ENCODE data around the gene TMEM220.

DNA sequence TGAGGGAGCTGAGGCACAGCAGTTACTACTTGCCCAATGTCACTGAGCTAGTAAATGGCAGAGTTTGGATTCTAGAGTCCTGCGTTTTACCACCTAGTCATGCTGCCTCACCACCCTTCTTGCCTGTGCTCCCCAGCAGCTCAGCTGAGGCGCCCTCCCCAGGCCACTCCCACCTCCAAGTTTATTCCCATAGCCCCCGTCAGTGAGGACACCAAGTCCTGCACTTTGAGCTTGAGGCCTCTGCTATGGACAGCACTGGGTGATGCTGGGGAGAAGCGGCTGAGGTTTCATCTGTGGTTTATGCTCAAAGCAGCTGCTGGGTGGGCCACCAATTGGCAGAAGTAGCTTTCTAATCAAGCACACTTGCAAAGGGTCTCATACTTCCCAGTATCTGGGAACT lies 37.4 kb upstream of the TMEM220 start:
- TF ChIP-seq, protein P1, sequence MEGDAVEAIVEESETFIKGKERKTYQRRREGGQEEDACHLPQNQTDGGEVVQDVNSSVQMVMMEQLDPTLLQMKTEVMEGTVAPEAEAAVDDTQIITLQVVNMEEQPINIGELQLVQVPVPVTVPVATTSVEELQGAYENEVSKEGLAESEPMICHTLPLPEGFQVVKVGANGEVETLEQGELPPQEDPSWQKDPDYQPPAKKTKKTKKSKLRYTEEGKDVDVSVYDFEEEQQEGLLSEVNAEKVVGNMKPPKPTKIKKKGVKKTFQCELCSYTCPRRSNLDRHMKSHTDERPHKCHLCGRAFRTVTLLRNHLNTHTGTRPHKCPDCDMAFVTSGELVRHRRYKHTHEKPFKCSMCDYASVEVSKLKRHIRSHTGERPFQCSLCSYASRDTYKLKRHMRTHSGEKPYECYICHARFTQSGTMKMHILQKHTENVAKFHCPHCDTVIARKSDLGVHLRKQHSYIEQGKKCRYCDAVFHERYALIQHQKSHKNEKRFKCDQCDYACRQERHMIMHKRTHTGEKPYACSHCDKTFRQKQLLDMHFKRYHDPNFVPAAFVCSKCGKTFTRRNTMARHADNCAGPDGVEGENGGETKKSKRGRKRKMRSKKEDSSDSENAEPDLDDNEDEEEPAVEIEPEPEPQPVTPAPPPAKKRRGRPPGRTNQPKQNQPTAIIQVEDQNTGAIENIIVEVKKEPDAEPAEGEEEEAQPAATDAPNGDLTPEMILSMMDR (IDR thresholded peaks at IDR 0.05): no peak
- TF ChIP-seq ZFX (IDR thresholded peaks at IDR 0.05; ENCODE audit: borderline replicate concordance): no peak
